ENCODE measurements around the gene MGAT5. TPM values are rescaled to one million over a fixed set of nuclear protein-coding genes. Genes with fewer than 3 reads are reported as not detected.

The MGAT5 gene
- total RNA-seq, 1 experiment from 2014 or later = 52.4 TPM

GRCh38 chr2:134435936-134436335 is 182.1 kb downstream of the MGAT5 start (continued):
- TF ChIP-seq AFF4 (CRISPR knock-in tag; IDR thresholded peaks at IDR 0.05; ENCODE audit: borderline replicate concordance) (no peak), ZNF232 (CRISPR knock-in tag; IDR thresholded peaks at IDR 0.05) (no peak)
- TF ChIP-seq, protein P1, sequence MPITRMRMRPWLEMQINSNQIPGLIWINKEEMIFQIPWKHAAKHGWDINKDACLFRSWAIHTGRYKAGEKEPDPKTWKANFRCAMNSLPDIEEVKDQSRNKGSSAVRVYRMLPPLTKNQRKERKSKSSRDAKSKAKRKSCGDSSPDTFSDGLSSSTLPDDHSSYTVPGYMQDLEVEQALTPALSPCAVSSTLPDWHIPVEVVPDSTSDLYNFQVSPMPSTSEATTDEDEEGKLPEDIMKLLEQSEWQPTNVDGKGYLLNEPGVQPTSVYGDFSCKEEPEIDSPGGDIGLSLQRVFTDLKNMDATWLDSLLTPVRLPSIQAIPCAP (CRISPR knock-in tag; IDR thresholded peaks at IDR 0.05) = no peak

GRCh38 chr2:134436706-134437105 is 182.8 kb downstream of the MGAT5 start:
- Mint-ChIP-seq H3K27ac (no peak overlapping the region), H3K36me3 (peaks cover 8% of the 10 kb centered on the region; the same call in 1 of the 2 replicates), H3K9me3 (no peaks in the 10 kb centered on the region), H3K4me1 (peaks cover 9% of the 10 kb centered on the region), H3K4me3 (no peak overlapping the region), H3K27me3 (ENCODE audit: low read depth) (peaks cover 27% of the 10 kb centered on the region)
- ChIA-PET POLR2A (no interaction called here), CTCF (interaction anchor here (0.9 to 4.1 kb wide), 3 partner anchors 14 to 314 kb away, joined by 3 to 26 read pairs (median 3); no protein-coding TSS in a partner anchor)
- ATAC-seq (no peak), DNase-seq (ENCODE audit: low spot score) (no peak)
- TF ChIP-seq PRRX2 (CRISPR knock-in tag; IDR thresholded peaks at IDR 0.05) (no peak), NR3C1 (CRISPR knock-in tag; conservative IDR thresholded peaks at IDR 0.05; ENCODE audit: low read depth) (no peak), OVOL2 (CRISPR knock-in tag; IDR thresholded peaks at IDR 0.05; ENCODE audit: borderline replicate concordance) (no peak), FOXK1 (CRISPR knock-in tag; IDR thresholded peaks at IDR 0.05) (no peak), CREB1 (CRISPR knock-in tag; IDR thresholded peaks at IDR 0.05) (no peak), ATF3 (CRISPR knock-in tag; conservative IDR thresholded peaks at IDR 0.05) (no peak), NFATC4 (CRISPR knock-in tag; IDR thresholded peaks at IDR 0.05) (no peak), ESRRA (CRISPR knock-in tag; IDR thresholded peaks at IDR 0.05; ENCODE audit: borderline replicate concordance) (no peak), ZBTB21 (CRISPR knock-in tag; IDR thresholded peaks at IDR 0.05; ENCODE audit: borderline replicate concordance) (no peak), CBFB (CRISPR knock-in tag; IDR thresholded peaks at IDR 0.05; ENCODE audit: low read depth) (no peak)
- TF ChIP-seq, protein P1 (CRISPR knock-in tag; IDR thresholded peaks at IDR 0.05) = no peak

DNA sequence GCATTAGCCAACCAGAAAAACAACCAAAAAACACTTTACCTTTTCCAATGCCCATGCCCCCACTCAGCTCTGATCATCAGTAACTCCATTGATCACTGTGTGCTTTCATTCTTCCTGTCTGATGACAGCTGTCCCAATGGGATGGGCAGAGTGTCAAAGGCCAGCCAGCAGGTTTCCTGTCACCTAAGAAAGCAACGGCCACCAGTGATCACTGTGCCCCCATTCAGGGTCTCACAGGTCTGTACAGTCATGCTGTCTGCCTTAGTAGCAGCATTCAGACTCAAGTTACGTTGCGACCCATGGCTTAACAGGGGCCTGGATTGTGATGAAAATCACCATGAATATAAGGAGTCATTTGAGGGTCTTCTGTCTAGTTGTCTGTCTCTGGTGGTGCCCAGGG is 184.5 kb downstream of the MGAT5 start:
- Mint-ChIP-seq H3K4me1 (peaks cover 6% of the 10 kb centered on the region; the same call in 1 of the 2 replicates), H3K27ac (no peak overlapping the region), H3K27me3 (ENCODE audit: low read depth) (peaks cover 11% of the 10 kb centered on the region), H3K9me3 (no peaks in the 10 kb centered on the region), H3K36me3 (peaks cover 3% of the 10 kb centered on the region; the same call in 1 of the 2 replicates), H3K4me3 (no peak overlapping the region)
- ATAC-seq = no peak
- no peak for DNase-seq (ENCODE audit: low spot score)
- POLR2A ChIA-PET = no interaction called here
- CTCF ChIA-PET = interaction anchor here (1.5 kb wide), 1 partner anchor 26 kb away, joined by 3 read pairs; no protein-coding TSS in a partner anchor
- TF ChIP-seq USF2 (CRISPR knock-in tag; IDR thresholded peaks at IDR 0.05) (no peak), RORB (CRISPR knock-in tag; IDR thresholded peaks at IDR 0.05) (no peak), MAX (CRISPR knock-in tag; IDR thresholded peaks at IDR 0.05) (no peak), ZNF232 (CRISPR knock-in tag; IDR thresholded peaks at IDR 0.05) (no peak), SOX15 (CRISPR knock-in tag; IDR thresholded peaks at IDR 0.05) (no peak)
